Testis (tissue), 2 donors: ENCODE results near the gene LAIR2.

Source experiments
- POLR2A ChIP-seq: fragments of 450-650 bp; IDR thresholded peaks from one replicate; pipeline ENCODE4 v1.6.1; 2017; ENCODE audit warnings: antibody characterized with exemption, mild to moderate bottlenecking, moderate library complexity
- TF ChIP-seq, protein P1 (sequence below), 3 experiments: fragments of 450-650 bp in 2 of 3; fragments of 200-600 bp in 1 of 3; sonication (generic) in 1 of 3; IDR thresholded peaks; one replicate each; pipeline ENCODE4 v1.5.1; 2016 to 2019; ENCODE audit warnings: antibody characterized with exemption in 3 of 3, mild to moderate bottlenecking in 2 of 3, moderate library complexity in 1 of 3

GRCh38 chr19:54454781-54455675 lies 47.6 kb upstream of the LAIR2 start:
- TF ChIP-seq, protein P1, sequence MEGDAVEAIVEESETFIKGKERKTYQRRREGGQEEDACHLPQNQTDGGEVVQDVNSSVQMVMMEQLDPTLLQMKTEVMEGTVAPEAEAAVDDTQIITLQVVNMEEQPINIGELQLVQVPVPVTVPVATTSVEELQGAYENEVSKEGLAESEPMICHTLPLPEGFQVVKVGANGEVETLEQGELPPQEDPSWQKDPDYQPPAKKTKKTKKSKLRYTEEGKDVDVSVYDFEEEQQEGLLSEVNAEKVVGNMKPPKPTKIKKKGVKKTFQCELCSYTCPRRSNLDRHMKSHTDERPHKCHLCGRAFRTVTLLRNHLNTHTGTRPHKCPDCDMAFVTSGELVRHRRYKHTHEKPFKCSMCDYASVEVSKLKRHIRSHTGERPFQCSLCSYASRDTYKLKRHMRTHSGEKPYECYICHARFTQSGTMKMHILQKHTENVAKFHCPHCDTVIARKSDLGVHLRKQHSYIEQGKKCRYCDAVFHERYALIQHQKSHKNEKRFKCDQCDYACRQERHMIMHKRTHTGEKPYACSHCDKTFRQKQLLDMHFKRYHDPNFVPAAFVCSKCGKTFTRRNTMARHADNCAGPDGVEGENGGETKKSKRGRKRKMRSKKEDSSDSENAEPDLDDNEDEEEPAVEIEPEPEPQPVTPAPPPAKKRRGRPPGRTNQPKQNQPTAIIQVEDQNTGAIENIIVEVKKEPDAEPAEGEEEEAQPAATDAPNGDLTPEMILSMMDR (IDR thresholded peaks at IDR 0.05), result no peak
- TF ChIP-seq POLR2A, result no peak
